GM12875 (cell line): Measurements from ENCODE around the gene AGMAT.

Experiments
- H3K4me3 ChIP-seq: one replicate; pipeline ENCODE4 v1.5.1; 2011; ENCODE audit warnings: low read depth, low read length, control low read depth
- CTCF ChIP-seq: IDR thresholded peaks from 2 replicates; pipeline ENCODE4 v1.5.1; 2011; ENCODE audit warnings: low read depth, mild to moderate bottlenecking, control low read depth, inconsistent platforms, low read length, moderate library complexity, borderline replicate concordance; ENCODE audit not compliant: insufficient read depth

AGMAT gene

GRCh38 chr1:15624133-15624714 is 39.4 kb upstream of the AGMAT start:
- no peak for TF ChIP-seq CTCF
- no peak overlapping the region for H3K4me3 ChIP-seq

GRCh38 chr1:15623435-15623834 is 38.6 kb upstream of the AGMAT start:
- H3K4me3 ChIP-seq: no peak overlapping the region
- no peak for TF ChIP-seq CTCF

- no peak overlapping the region for H3K4me3 ChIP-seq
Measured at GRCh38 chr1:15622712-15623373, 38.0 kb upstream of the AGMAT start.

GRCh38 chr1:15621975-15622374 is 37.1 kb upstream of the AGMAT start:
- H3K4me3 ChIP-seq: no peak overlapping the region
- TF ChIP-seq CTCF: no peak

More at GRCh38 chr1:15622712-15623373, 38.0 kb upstream of the AGMAT start:
- no peak for TF ChIP-seq CTCF

GRCh38 chr1:15620902-15621682 is 36.2 kb upstream of the AGMAT start:
- H3K4me3 ChIP-seq: no peak overlapping the region

GRCh38 chr1:15620155-15620545 is 35.3 kb upstream of the AGMAT start:
- TF ChIP-seq CTCF: no peak
- H3K4me3 ChIP-seq: no peak overlapping the region

More at GRCh38 chr1:15620902-15621682, 36.2 kb upstream of the AGMAT start:
- no peak for TF ChIP-seq CTCF
